Activated CD4-positive, alpha-beta T cell treated with anti-CD3 and anti-CD28 coated beads, Interleukin-2, amount 50 U/mL, for 24 hours (primary cell): ENCODE results near the gene LRP1.

Experiments used
- DNase-seq, 2 donors: peaks; one replicate each; pipeline ENCODE4 v3.0.0-alpha.2; 2020; ENCODE audit warnings: low read depth in 1 of 2, low spot score in 1 of 2

Gene LRP1

DNA sequence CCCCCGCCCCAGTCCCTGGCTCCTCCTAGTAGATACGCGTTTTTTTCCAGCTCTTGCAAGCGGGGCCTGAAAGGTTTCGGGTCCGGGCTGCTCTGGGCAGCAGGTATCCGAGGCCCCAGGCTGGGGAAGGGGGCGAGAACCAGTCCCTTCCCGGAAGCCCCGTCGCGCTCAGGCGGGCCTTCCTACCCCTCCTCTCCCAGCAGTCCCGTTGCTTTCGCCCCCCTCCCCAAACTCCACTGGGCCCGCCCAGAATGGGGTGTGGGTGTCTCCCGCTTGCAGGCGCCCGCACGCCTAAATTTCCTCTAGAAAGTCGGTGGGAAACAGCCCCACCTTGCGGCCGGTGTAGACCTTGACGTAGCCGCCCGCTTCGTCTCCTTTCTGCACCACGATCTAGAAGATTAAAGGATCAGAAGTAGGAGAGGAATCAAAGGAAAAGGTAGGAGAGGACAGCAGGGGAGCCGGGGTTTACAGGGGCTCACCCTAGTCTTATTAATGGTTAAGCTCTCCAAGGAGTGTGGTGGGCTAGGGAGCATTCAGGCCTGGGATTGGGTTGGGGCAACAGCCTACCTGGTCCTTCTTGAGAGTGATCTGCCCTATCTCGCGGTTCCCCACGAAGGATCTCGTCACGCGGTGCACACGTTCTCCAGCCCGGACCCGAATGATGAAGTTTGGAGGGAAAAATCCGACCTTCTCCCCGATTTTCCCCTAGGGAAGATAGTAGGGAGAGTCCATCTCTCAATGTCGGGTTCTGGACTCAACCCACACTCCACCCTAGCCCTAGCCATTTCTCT, 115.4 kb downstream of the LRP1 start:
- DNase-seq = peak; percentile 72 to 73

DNA sequence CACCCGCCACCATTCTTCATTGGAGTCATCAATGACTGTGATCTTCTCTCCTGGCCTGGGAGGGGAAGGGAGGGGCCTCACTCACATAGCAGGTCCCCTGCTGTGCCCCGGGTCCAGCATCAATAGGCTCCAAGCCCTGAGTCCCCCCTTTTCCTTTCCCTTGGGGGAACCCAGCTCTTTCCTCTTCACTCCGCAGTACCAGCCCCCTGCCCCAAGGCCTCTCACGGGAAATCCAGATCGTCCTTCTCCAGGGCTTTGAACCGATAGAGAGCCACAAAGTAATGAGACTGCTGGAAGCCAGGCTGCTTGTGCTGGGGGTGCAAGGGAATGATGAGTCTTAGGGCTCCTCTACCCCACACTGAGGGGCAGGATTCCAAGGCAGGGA, 116.0 kb downstream of the LRP1 start:
- DNase-seq = no peak

DNA sequence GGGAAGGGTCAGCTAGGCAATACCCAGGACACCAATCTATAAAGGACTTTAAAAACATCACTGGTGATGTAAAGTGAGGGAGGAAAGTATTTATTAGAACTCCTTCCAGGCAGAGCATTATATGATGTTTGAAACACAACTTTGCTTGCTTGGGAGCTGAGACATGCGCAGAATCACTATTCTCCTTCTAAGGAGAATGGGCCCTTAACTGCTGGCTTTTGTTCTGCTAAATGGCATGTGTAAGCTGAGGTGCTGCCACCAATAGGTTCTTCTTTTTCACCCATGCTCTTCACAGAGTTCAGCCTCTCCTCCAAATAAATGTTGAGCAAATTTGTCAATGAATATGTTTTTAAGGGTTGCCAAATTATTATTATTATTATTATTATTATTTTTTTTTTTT, 118.8 kb downstream of the LRP1 start:
- DNase-seq = no peak

DNA sequence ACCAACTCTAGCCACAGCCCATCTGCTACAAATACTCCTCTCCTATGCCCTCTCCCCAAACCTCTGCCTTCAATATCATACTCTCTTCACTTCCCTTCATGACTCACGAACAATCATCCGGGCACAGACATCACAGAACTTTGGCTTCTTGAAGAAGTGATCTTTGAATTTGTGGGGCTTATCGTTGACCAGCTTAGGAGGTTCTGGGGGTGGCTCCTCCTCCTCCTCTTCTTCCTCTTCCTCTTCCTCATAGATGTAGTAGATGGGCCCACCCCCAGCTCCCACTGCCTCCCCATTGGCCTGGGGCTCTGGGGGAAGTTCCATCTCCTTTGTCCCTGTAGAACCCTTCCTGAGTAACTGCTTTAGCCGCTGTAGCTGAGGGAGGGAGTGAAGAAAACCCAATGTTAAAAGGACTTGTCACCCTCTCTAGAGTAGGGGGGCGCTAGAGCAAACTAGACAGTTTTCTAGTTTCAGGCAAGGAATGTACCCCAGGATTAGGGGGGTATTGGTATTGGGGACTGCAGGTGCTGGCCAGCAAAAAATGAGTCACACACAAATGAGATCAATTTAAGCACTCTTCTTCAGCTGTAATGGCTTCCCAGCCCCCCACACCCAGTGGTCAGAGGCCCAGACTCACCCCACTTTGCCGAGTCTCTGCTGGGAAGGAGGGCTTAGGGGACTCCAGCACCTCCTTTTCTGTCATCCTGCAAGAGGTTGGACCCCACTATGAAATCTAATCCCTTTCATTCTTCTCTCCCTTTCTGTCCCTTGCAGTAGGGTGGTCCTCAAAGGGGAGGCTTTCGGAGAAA, 120.9 kb downstream of the LRP1 start:
- no peak for DNase-seq

DNA sequence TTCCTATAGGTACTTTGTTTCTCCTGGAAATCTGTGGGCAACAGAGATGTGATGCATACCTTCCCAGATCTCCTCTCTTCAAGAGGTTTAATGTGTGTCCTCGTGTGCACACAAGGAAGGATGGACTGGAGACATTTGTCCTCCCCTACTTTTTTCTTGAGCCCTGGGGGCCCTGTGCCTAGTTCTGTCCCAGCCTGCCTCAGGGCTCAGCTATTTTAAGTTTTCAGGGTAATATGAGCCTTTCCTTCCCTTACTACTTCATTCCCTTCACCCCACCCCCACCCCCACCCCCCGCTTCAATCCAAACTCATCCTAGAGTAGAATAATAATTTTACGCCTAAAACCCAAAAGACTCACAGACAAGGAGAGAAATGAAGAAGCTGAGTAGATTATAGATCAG, 122.3 kb downstream of the LRP1 start:
- DNase-seq = no peak

DNA sequence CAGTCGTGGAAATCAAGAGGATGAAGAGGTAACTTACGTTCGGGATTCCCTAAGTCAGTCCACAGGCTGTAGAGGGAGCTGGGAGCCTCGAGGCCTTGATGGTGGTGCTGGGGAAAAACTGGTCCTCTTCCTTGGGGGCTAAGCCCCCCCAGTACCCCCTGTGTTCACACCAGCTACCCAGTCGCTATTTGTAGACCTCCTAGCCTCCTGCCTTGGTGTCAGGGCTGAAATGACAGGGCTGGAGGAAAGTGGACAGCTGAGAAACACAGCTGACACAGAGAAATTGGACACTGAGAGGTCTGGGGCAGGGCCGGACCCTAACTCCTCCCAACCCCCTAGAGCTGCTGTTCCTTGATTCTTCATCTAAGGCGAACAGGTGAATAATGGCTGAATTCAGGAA, 122.7 kb downstream of the LRP1 start, which contains the start of gene STAC3:
TSS of gene STAC3 (minus strand) at position 232 of the 400 bp plus-strand sequence. CDS start 1,551 bp downstream, outside the sequence.
- DNase-seq = no peak

DNA sequence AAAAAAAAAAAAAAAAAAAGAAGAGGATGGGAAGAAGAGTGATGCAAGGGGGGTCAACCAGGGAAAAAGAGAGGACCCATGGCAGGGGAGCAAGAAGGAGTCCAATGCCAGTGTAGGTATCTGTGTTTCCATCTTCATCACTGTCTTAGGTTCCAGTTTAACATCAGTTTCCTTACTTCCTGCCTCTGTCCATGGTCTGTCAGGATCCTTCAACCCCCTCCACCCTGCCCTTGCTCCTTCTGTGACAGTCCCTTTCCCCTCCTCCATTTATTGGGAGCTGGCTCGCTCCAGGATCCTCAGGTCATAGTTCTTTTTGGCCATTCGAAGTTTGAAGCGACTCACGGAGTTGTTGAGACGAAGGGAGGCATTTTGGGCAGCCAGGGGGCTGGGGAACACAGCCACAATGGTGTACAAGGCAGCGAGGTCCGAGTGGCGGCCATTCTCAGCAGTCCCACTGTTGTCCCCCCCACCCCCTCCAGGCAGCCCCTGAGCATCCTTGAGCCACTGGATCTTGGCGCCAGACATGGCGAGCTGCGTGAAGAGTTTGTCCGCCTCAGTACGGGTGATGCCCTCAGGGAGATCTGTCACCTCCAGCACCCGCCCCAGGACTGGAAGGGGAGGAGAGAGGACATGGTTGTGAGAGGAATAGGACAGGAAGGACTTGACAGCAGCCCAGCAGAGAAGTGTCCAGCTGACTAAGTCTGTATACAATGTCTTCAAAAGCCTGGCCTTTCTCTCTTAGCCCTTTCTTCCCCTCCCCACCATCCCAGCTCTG, 126.4 kb downstream of the LRP1 start:
- no peak for DNase-seq

DNA sequence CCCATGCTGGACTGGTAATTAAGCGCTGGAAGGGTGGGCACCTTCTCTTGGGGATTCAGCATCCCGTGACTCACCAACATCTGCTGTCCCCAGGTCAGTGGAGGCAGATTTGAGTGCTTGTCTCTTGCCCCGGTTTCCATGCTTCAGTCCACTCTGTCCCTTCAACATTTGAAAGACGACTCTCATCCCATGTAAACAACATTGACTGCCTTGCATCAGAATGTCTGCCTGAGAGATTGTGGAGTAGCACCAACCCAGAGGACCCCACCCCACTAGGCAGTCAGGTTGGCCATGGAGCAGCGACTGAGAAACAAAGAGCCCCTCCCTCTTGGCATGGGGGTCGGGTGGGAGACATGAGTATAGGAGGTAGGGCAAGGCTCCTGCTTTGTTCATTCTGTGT, 127.6 kb downstream of the LRP1 start:
- no peak for DNase-seq

DNA sequence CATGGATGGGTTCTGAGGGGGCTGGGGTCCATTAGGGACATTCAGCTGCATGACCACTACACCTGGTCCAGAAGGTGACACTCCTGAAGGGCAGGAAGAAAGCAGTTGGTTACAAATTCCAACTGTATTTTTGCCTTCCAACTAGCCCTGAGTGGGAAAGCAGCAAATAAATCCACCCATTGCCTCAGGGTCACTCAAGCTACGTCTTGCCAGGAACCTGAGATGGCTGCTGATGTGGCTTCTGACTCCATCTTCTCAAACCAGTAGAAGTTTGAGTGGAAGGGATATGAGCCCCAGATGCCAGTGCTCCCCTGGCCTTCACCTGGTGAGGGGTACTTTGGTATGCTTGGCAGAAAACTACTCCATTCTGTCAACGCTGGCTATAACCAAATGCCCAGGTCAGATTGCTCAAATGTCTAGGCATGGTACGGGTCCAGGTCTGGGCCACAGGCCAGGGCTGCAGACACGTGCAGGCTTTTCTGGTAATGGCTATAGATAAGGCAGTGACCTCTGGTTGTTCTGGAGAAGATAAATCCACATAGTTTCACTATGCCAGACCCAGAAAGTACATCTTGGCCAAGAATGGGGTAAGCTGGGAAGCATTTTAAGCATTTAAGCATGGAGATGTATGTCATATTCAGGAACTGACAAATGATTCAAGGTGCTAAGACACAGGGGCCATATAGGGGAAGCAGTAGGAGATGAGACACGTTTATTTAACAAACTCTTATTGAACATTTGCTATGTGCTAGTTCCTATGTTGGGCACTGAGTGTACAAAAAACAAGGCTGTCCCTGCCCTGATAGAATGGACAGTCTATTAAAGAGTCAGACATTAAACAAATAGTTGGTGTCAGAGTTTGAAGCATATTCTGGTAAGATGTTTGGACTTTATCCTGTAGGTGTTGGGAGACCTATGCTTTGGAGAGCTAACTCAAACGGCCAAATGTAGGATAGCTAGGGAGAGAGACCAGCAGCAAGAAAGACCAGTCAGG, 131.0 kb downstream of the LRP1 start:
- no peak for DNase-seq

DNA sequence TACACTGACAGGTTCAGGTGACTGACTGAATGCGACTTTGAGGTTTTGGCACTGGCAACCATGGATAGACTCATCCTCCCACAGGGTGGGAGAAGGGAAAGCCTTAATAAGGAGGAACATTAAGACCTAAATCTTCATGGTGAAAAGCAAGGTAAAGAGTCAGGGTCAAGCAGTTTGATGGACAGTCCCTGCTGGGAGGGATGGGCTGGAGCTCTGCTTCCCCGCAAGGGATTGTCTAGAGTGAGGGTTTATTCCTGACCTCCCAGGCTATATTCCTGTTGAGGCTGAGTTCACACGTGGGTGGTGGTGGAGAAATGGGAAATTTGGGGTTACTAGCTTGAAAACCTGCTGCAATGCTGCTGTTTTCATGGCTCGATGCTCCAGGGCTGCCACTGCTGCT, 132.1 kb downstream of the LRP1 start:
- DNase-seq = no peak

DNA sequence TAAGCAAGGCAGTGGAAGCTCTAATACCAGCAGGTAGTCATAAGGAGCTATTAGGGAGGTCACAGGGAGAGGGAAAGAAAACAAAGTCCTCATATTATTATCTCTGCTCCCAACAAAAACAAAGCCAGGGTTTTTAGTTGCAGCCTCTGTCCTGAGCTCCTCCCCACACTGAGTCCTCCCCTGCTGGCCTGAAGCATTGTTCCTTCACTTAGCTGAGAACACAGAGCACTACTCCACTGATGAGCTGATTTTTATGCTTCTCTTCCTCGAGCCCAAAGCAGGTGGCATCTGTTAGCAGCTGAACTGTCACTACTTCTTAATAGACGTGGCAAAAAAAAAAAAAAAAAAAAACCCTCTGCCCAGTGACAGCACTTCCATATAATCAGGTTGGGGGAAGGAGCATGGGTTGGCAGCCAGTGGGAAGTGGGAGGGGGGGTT, 133.2 kb downstream of the LRP1 start:
- no peak for DNase-seq

DNA sequence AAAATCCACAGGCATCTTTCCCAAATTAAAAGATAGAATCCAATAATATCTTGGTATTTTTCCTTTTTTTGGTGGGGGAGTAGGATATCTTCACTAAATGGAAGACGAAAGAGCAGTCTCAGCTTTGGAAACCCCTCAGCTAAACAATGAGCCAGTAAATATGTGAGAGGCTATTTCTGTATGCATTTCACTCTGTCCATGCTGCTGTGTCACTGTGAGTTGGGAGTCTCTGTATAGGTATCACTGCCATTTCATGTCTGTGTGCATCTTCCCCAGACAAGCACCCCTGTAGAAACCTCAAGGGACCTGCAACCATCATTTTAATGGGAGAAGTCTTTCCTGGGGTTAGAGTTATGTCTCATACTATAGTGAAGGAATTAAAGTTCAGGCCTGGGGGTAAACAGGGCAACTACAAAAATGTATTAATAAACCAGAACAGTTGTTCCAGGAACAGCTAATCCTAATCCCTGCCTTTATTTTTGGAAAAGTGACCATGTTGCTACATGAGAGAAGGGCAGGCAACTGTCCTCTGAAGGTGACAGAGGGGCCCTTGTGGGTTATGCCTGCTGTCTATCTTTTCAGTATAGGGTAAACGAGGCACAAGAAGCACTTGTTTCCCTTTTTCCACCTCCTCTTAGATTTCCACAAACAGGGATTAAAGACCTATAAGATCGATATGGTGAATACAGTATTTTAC, 134.0 kb downstream of the LRP1 start:
- no peak for DNase-seq
